Ovary (tissue), 9 donors: ENCODE data around the gene SAMD4A. TPM values are rescaled to one million over a fixed set of nuclear protein-coding genes. Genes with fewer than 3 reads are reported as not detected.

ENCODE experiments used
- DNase-seq, 5 donors: peaks; one replicate each; pipeline ENCODE4 v3.0.0-alpha.2; 2019 to 2020
- H3K27ac ChIP-seq, 2 donors: fragments of 200-600 bp; one replicate each; pipeline versions ENCODE4 v1.5.1 to v1.8.0; 2019 to 2022
- H3K27me3 ChIP-seq: fragments of 200-600 bp; one replicate; pipeline ENCODE4 v1.8.0; 2022
- H3K36me3 ChIP-seq: fragments of 200-600 bp; sonication (generic); one replicate; pipeline ENCODE4 v1.5.1; 2019
- H3K4me1 ChIP-seq: one replicate; pipeline ENCODE4 v1.8.1; 2013; ENCODE audit warnings: mild to moderate bottlenecking, moderate library complexity; ENCODE audit not compliant: insufficient read depth
- H3K4me3 ChIP-seq: fragments of 200-600 bp; sonication (generic); one replicate; pipeline ENCODE4 v1.5.1; 2017
- H3K9me3 ChIP-seq, 2 donors: fragments of 200-600 bp in 1 of 2; sonication (generic) in 1 of 2; one replicate each; pipeline versions ENCODE4 v1.5.1 to v1.8.1; 2013 to 2019; ENCODE audit warnings: mild to moderate bottlenecking in 1 of 2, moderate library complexity in 1 of 2
- CTCF ChIP-seq, 3 donors: fragments of 450-650 bp in 2 of 3; fragments of 200-600 bp in 1 of 3; IDR thresholded peaks; one replicate each; pipeline versions ENCODE4 v1.5.1 to v1.8.0; 2016 to 2022; ENCODE audit warnings: antibody characterized with exemption in 3 of 3, mild to moderate bottlenecking in 1 of 3
- EP300 ChIP-seq: sonication (generic); formaldehyde crosslinking; IDR thresholded peaks from one replicate; pipeline ENCODE4 v1.6.1; 2017; ENCODE audit warnings: antibody characterized with exemption
- POLR2A ChIP-seq: fragments of 450-650 bp; IDR thresholded peaks from one replicate; pipeline ENCODE4 v1.6.1; 2017; ENCODE audit warnings: antibody characterized with exemption, mild to moderate bottlenecking, moderate library complexity
- WGBS, 3 donors: extraction: QIAGEN DNeasy Blood & Tissue Kit in 1 of 3; methylation state at CpG; one replicate each; pipeline versions ENCODE4 v1.1.5 to v1.1.7; 2013 to 2017; 5-methylcytosine and 5-hydroxymethylcytosine counted together
- intact Hi-C, 4 donors: fragments of 100-400 bp; cut with DNase I; formaldehyde crosslinking; loops; one replicate each; pipeline versions ENCODE4 v1.11.0 to v1.15.1; 2022 to 2023
- polyA plus RNA-seq, 2 donors: library from polyadenylated mRNA; stranded (reverse); fragments of 200-250 nt in 1 of 2; fragments of 350-450 nt in 1 of 2; fragmentation: Illumina TruSeq in 1 of 2; extraction: RNeasy Lipid Tissue Mini Kit (QIAGEN cat#74804) in 1 of 2; gene quantifications; one replicate each; pipeline ENCODE4 v1.2.3, GENCODE V29; 2013 to 2014
- total RNA-seq, 7 donors: library from RNA; depleted of rRNA in 2 of 7; stranded (reverse); fragments of >200 nt in 2 of 7; fragmentation: NEBNext Ultra II Directional in 3 of 7; extraction: Animal tissue kit (Norgen Biotek cat#: 25700) in 3 of 7; gene quantifications; one replicate each; pipeline versions ENCODE4 v1.1.0 to v1.2.4, GENCODE V29; 2016 to 2023
- donor health status: DM: no; HTN: no; CAD: no; lungs with moderate emphysema.
- donor health status: DM: no; HTN: no; CAD: no.
- donor health status: Bipolar disorder and iron deficiency.
- donor health status: DM: yes; HTN: yes; CAD: no.
- donor health status: DM: no; HTN: no; CAD: no.
- donor health status: DM: yes; HTN: yes; CAD: no.

The SAMD4A gene
- total and polyA plus RNA-seq, 9 donors: 2.3 to 22.4 (median 7.3) TPM

GRCh38 chr14:54784060-54784459 is 217.1 kb downstream of the SAMD4A start:
- H3K36me3 ChIP-seq: no peaks in the 10 kb centered on the region
- TF ChIP-seq POLR2A (no peak), CTCF (IDR thresholded peaks at IDR 0.05) (no peak), EP300 (no peak)
- DNase-seq: no peak
- no peak overlapping the region for H3K4me3 ChIP-seq
- H3K27ac ChIP-seq: no peak overlapping the region
- 91 to 93% (median 92%) methylated on average over 6 of the region's 6 CpGs for WGBS, 3 donors
- H3K9me3 ChIP-seq: no peaks in the 10 kb centered on the region
- no peaks in the 10 kb centered on the region for H3K27me3 ChIP-seq
- intact Hi-C loops: no loop called here
- H3K4me1 ChIP-seq: no peaks in the 10 kb centered on the region

- Histone ChIP-seq H3K27ac (no peak overlapping the region), H3K4me1 (no peaks in the 10 kb centered on the region), H3K9me3 (no peaks in the 10 kb centered on the region), H3K4me3 (no peak overlapping the region), H3K27me3 (no peaks in the 10 kb centered on the region), H3K36me3 (no peaks in the 10 kb centered on the region)
- WGBS, 3 donors: 87 to 89% (median 88%) methylated on average over 4 of the region's 4 CpGs
- intact Hi-C loops: no loop called here
- no peak for TF ChIP-seq POLR2A
- no peak for TF ChIP-seq EP300
- TF ChIP-seq CTCF (IDR thresholded peaks at IDR 0.05): no peak
- no peak for DNase-seq
These were observed 217.7 kb downstream of the SAMD4A start for GRCh38 chr14:54784657-54785056.

GRCh38 chr14:54785136-54785777 is 218.3 kb downstream of the SAMD4A start:
- TF ChIP-seq POLR2A (no peak), EP300 (no peak), CTCF (IDR thresholded peaks at IDR 0.05) (no peak)
- no peak overlapping the region for H3K27ac ChIP-seq
- H3K27me3 ChIP-seq: no peaks in the 10 kb centered on the region
- DNase-seq: no peak
- WGBS, 3 donors: 80 to 84% (median 82%) methylated on average over 8 of the region's 8 CpGs
- no peaks in the 10 kb centered on the region for H3K9me3 ChIP-seq
- no peak overlapping the region for H3K4me3 ChIP-seq
- no peaks in the 10 kb centered on the region for H3K36me3 ChIP-seq
- intact Hi-C loops: no loop called here
- H3K4me1 ChIP-seq: no peaks in the 10 kb centered on the region

- intact Hi-C loops: no loop called here
- 85 to 93% (median 88%) methylated on average over 5 of the region's 5 CpGs for WGBS, 3 donors
- TF ChIP-seq POLR2A (no peak), CTCF (IDR thresholded peaks at IDR 0.05) (no peak), EP300 (no peak)
- no peak overlapping the region for H3K27ac ChIP-seq
- no peaks in the 10 kb centered on the region for H3K27me3 ChIP-seq
- H3K36me3 ChIP-seq: no peaks in the 10 kb centered on the region
- H3K4me3 ChIP-seq: no peak overlapping the region
- no peaks in the 10 kb centered on the region for H3K9me3 ChIP-seq
- DNase-seq: no peak
- H3K4me1 ChIP-seq: no peaks in the 10 kb centered on the region
These were observed 219.1 kb downstream of the SAMD4A start for GRCh38 chr14:54785778-54786770.
